ENCODE data around the gene PLP2.
A peak's percentile ranks its signal among the peaks of the same experiment; 100 is the strongest.

The PLP2 gene

GRCh38 chrX:49189606-49190005 is 17.9 kb downstream of the PLP2 start:
- no peak for TF ChIP-seq CTCF (IDR thresholded peaks at IDR 0.05; ENCODE audit: insufficient read depth, missing control alignments)
- DNase-seq (ENCODE audit: insufficient read length, low spot score) (no peak), FAIRE-seq (no peak)

DNA sequence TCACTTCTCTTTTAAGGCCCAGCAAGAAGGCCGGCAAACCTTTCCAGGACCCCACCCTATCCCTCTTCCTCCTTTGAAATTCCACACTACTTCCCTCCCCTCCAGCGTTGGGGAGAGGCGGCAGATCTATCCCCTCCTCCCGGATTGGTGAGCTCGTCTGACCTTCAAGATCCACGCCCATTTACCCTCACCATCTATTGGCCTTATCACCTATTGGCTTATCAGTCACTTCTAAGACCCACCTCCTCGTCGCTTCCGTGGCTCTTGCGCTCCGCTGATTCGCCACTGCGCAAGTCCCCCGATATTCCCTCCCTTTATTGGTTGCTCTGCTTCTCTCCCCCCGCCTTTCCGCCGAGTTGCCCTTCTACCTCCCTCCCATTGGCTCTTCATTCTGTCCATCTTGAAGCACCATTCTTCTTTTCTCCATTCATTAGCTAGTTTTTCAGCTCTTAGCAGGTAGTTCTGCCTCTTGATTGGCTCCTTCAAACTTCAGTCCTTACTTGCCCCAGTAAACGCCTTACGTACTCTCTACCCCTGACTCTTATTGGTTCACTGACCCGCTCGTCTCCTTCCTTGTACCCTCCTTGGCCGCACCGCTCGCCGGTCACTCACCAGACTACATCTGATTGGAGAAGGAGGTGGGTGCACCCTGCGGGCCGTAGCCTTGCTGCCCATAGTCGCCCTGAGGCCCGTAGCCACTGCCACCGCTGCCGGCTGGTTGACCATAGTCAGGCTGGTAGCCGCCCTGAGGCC is 19.3 kb downstream of the PLP2 start:
- FAIRE-seq (no peak), DNase-seq (ENCODE audit: insufficient read length, low spot score) (no peak)

GRCh38 chrX:49191574-49192011 is 19.9 kb downstream of the PLP2 start:
- TF ChIP-seq CTCF (IDR thresholded peaks at IDR 0.05; ENCODE audit: insufficient read depth, missing control alignments), result no peak
- DNase-seq (ENCODE audit: insufficient read length, low spot score) (no peak), FAIRE-seq (no peak)

More for the DNA sequence above, 19.3 kb downstream of the PLP2 start:
- no peak for TF ChIP-seq CTCF (IDR thresholded peaks at IDR 0.05; ENCODE audit: insufficient read depth, missing control alignments)

DNA sequence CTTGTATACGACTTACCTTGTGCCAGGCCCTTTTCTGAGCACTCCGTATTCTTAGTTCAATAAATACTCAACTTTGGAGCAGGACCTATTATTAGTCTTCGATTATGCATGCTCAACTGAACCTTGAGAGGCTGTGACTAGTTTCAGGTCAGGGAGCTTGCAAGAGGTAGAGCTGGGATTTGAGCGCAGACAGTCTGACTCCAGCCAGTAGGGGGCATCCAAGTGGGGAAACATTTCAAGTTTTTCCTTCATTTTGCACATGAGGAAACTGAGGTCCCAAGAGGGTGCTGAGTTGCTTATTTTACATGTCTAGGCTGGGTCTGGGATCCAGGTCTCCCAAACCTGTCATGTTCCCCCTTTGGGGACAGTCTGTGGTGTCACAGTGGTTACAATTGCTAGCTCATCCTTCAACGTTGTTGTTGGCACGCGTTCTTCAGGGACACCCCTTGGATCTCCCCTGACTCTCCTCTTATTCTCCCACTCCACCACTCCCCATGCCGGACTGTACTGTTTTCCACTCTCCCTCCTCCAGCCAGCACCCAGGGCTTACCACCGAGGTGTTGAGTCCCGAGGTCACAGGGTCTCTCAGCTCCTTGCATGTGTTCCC is 21.1 kb downstream of the PLP2 start:
- FAIRE-seq, result no peak
- TF ChIP-seq CTCF (IDR thresholded peaks at IDR 0.05; ENCODE audit: insufficient read depth, missing control alignments), result peak; percentile 37
- DNase-seq (ENCODE audit: insufficient read length, low spot score), result no peak

- TF ChIP-seq CTCF (IDR thresholded peaks at IDR 0.05; ENCODE audit: insufficient read depth, missing control alignments), result no peak
- DNase-seq (ENCODE audit: insufficient read length, low spot score) (no peak), FAIRE-seq (no peak)
These were observed 21.9 kb downstream of the PLP2 start for GRCh38 chrX:49193542-49193964.

DNA sequence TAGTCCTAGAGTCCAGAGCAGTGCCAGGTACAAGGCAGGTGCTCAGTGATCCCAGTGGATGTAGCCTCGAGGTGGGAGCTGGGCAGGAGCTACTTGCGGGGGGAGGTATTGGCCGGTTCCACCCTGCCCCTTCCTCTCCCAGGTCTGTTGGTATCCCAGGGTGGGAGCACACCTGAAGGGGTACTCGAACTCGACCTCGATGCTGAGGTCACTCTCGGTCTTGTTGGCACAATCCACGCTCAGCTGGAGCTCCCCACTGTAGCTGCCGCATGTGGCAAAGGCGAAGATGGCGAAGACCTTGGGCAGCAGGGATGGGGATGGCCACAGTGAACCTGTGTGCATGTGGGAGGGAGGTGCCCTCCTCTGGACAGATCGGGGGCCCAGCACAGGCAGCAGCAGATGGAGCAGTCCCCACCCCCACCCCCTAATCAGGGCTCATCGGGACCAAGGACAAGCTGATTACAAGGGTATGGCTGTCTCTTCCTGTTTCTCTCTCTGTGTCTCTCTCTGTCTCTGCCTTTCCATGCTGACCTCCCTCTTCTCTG is 25.9 kb downstream of the PLP2 start:
- FAIRE-seq (peak; percentile 77), DNase-seq (ENCODE audit: insufficient read length, low spot score) (peak; percentile 46)
- TF ChIP-seq CTCF (IDR thresholded peaks at IDR 0.05; ENCODE audit: insufficient read depth, missing control alignments), result no peak
